Endothelial cell of hepatic sinusoid (primary cell): Measurements from ENCODE around the gene UST.
"Not testable (repeated sequence)": the region's sequence is repeated elsewhere in the genome, so short reads cannot be mapped to it uniquely, and the experiment has no call there.

ENCODE experiments used
- in situ Hi-C: cut with HindIII; loops from 2 replicates; pipeline ENCODE4 v1.10.0; 2017; ENCODE audit warnings: low sequenced_read_pairs

Gene UST

GRCh38 chr6:148831064-148831463 is 84.2 kb downstream of the UST start:
- in situ Hi-C loops, result no loop called here

DNA sequence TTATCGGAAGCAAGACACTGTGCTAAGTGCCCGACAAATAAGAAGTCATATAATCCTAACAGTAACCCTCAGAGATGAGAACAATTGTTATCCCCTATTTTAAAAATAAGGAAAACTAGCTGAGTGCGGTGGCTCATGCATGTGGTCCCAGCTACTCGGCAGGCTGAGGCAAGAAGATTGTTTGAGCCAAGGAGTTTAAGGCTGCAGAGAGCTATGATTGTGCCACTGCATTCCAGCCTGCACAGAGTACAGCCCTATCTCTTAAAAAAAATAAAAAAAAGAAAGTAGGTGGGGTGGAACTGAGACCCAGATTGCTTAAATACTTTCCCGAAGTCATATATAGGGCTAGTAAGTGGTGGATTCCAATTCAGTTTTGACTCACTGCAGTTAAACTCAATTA is 84.7 kb downstream of the UST start:
- in situ Hi-C loops, result no loop called here

- in situ Hi-C loops, result loop anchor here (5.0 kb wide), 2 partner anchors 44 to 46 kb away; no protein-coding TSS in a partner anchor
Measured at GRCh38 chr6:148835920-148836441, 89.2 kb downstream of the UST start.

- in situ Hi-C loops, result loop anchor here (5.0 kb wide), 2 partner anchors 44 to 46 kb away; no protein-coding TSS in a partner anchor
Measured at GRCh38 chr6:148836751-148837150, 89.9 kb downstream of the UST start.

DNA sequence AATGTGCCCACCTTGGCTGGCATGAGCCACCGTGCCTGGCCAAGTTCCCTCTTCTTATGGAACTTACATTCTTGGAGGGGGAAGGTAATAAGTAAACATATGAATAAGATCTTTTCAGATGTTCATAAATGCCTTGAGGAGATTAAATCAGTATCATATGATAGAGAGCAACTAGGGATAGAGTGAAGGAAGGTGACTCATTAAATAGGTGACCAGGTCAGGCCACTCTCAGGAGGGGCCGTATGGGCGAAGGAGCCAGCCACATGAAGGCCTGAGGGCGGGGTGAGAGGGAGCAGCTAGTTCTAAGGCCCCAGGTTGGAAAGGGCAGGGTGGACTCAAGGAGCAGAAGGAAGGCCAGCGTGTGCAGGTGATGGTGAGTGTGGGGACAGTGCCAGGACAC is 91.1 kb downstream of the UST start:
- in situ Hi-C loops, result loop anchor here (5.0 kb wide), 2 partner anchors 44 to 46 kb away; no protein-coding TSS in a partner anchor

- in situ Hi-C loops, result loop anchor here (5.0 kb wide), 2 partner anchors 43 to 47 kb away; no protein-coding TSS in a partner anchor
Measured at GRCh38 chr6:148839044-148839443, 92.2 kb downstream of the UST start.

- in situ Hi-C loops, result no loop called here
Measured at GRCh38 chr6:148840256-148840655, 93.4 kb downstream of the UST start.

- in situ Hi-C loops, result no loop called here
Measured at GRCh38 chr6:148842296-148843019, 95.6 kb downstream of the UST start.

DNA sequence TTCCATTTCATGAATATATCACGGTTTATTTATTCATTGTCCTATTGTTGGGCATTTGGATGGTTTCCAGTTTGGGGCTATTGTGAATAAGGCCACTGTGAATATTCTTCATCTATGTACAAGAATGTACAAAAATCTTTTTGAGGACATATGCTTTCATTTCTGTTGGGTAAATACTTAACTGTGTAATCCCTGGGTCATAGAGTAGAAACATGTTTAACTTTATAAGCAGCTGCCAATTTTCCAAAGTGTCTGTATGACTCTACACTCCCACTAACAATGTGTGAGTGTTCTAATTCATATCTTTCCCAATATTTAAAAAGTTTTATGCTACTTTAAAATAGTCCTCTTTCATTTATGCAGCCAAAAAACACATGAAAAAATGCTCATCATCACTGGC is 98.6 kb downstream of the UST start:
- in situ Hi-C loops, result no loop called here

GRCh38 chr6:148846778-148847761 is 100.2 kb downstream of the UST start:
- in situ Hi-C loops, result no loop called here

GRCh38 chr6:148848915-148849314 is 102.1 kb downstream of the UST start:
- in situ Hi-C loops, result no loop called here

GRCh38 chr6:148849449-148849848 is 102.6 kb downstream of the UST start:
- in situ Hi-C loops, result not testable (repeated sequence)

- in situ Hi-C loops, result no loop called here
Measured at GRCh38 chr6:148850964-148851363, 104.1 kb downstream of the UST start.

DNA sequence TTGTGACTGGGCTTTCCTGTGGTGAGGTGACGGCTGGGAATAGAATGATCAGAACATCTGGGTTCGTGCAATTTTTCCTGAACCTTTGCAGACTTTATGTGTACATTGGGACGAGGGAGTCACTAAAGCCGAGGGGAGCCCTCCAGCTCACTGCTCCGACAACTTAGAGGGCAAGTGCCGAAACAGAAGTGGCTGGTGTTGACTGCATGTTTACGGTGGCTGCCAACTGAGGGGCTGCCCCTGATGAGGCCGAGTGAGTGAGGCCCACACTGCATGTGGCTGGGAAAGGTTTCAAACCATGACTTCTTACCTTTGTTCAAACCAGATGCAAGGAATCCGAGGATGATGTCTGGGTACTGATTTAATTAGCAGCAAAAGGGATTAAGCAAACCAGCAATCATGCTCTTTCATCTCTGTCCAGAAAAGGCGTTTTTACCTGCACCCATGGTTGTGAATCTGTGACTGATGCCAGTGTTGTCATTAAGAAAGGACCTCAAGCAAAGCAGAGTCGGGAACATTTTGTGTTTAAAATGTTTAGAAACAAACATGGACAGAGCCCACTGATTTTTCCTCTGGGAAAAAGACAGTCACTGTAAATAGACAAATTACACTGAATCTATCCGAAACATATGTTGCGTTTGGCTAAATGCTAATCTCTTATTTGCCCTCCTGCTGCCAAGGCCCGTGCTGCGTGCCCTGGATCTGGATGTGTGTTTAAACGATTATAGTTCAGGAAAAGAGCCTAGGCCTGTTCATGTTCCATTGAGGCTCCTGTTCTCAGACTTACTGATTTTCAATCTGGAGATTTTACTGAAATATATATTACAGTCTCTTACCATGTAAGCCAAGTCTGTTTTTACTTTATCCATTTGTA is 105.1 kb downstream of the UST start:
- in situ Hi-C loops, result no loop called here

- in situ Hi-C loops, result no loop called here
Measured at GRCh38 chr6:148852688-148853087, 105.9 kb downstream of the UST start.

DNA sequence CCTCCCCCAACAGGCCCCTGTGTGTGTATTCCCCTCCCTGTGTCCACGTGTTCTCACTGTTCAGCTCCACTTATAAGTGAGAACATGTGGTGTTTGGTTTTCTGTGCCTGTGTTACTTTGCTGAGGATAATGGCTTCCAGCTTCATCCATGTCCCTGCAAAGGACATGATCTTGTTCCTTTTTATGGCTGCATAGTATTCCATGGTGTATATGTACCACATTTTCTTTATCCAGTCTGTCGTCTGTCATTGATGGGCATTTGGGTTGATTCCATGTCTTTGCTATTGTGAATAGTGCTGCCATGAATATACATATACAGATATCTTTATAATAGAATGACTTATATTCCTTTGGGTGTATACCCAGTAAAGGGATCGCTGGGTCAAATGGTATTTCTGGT is 106.3 kb downstream of the UST start:
- in situ Hi-C loops, result not testable (repeated sequence)

DNA sequence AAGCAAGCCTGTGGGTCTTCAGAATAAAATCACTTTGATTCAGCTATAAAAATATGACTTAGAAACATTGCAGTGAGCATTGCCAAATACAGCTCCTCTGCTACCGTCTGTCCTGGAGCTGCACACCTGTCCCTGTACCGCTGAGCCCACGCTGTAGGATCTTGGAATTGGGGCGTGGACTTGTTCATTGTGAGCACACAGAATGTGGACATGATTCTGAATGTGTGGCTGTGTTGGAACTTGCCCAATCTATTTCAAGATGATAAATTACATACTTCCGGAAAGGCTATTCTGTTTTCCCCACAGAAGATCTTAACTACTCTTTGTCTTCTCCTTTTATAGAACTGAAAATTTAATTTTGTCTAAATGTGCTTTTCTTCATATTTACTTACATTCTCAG is 107.3 kb downstream of the UST start:
- in situ Hi-C loops, result no loop called here

- in situ Hi-C loops, result no loop called here
Measured at GRCh38 chr6:148854992-148855391, 108.2 kb downstream of the UST start.

DNA sequence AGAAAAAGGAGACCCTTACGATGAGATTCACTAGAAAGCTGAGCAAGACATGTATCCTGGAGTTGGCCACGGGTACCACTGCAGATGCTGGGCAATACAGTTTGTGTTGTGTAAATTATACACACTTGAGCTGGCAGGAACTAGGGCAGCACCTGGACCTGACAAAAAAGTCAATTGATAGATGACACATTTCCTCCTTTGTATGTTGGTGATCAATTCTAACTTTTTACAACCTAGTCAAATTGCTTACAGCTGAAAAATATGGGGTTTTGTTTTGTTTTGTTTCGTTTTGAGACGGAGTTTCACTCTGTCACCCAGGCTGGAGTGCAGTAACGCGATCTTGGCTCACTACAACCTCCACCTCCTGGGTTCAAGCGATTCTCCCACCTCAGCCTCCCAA is 108.9 kb downstream of the UST start:
- in situ Hi-C loops, result no loop called here

DNA sequence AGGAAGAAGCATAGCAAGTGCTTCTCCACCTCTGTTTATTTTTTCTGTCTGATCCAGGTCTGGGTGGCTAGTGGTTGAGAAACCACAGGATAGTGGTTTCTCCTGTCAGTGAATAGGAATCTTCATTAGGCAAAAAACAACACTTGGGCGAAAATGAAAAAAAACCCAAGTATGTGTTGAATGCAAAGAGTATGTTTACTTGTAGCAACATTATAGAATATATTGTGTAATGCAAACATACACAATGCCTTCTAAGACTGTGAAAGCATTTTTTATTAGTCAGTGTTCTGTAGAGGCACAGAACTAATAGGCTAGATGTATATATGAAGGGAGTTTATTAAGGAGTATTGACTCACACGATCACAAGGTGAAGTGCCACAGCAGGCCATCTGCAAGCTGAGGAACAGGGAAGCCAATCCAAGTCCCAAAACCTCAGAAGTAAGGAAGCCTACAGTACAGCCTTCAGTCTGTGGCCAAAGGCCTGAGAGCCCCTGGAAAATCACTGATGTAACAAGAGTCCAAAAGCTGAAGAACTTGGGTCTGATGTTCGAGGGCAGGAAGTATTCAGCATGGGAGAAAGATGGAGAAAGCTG is 111.1 kb downstream of the UST start:
- in situ Hi-C loops, result no loop called here
